HL-60 (cell line): Measurements from ENCODE around the gene COG4.

Experiments used
- DNase-seq, 2 experiments: peaks; one replicate each; pipeline ENCODE4 v3.0.0-alpha.2; 2010 to 2020; ENCODE audit warnings: low read depth in 1 of 2, low spot score in 1 of 2
- H3K27ac ChIP-seq: fragments of 250-450 bp; sonication (Bioruptor Pico); replicated peaks from 2 replicates; pipeline ENCODE4 v1.5.1; 2020; ENCODE audit warnings: mild to moderate bottlenecking, moderate library complexity
- H3K27me3 ChIP-seq: fragments of 250-450 bp; sonication (Bioruptor Pico); 2 replicates; pipeline ENCODE4 v1.5.1; 2021; ENCODE audit warnings: mild to moderate bottlenecking, moderate library complexity; ENCODE audit not compliant: insufficient read depth, poor library complexity, severe bottlenecking
- H3K4me3 ChIP-seq: replicated peaks from 2 replicates; pipeline ENCODE4 v1.5.1; 2011; ENCODE audit warnings: mild to moderate bottlenecking, control low read depth, low read length; ENCODE audit not compliant: insufficient read depth
- CTCF ChIP-seq: IDR thresholded peaks from one replicate; pipeline ENCODE4 v1.5.1; 2011; ENCODE audit warnings: low read length, control low read depth, inconsistent platforms; ENCODE audit not compliant: insufficient read depth
- GABPA ChIP-seq: IDR thresholded peaks from 2 replicates; pipeline ENCODE4 v1.6.1; 2012; ENCODE audit warnings: low read depth
- POLR2AphosphoS5 ChIP-seq: IDR thresholded peaks from 2 replicates; pipeline ENCODE4 v1.6.1; 2012; ENCODE audit warnings: low read depth
- REST ChIP-seq: IDR thresholded peaks from 2 replicates; pipeline ENCODE4 v1.6.1; 2012; ENCODE audit warnings: low read depth; ENCODE audit not compliant: insufficient replicate concordance
- SPI1 ChIP-seq: IDR thresholded peaks from 2 replicates; pipeline ENCODE4 v1.6.1; 2012; ENCODE audit warnings: low read depth, mild to moderate bottlenecking, borderline replicate concordance

The COG4 gene

DNA sequence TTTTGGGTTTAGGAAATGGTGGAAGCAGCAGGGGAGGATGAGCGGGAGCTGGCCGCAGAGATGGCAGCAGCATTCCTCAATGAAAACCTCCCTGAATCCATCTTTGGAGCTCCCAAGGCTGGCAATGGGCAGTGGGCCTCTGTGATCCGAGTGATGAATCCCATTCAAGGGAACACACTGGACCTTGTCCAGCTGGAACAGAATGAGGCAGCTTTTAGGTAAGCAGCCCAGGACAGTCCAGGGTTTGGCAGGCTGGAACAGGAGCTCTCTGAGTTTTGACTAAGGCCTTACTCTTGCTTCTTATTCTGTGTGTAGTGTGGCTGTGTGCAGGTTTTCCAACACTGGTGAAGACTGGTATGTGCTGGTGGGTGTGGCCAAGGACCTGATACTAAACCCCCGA lies 41.7 kb upstream of the COG4 start:
- DNase-seq = no peak
- Histone ChIP-seq H3K27me3 (no peaks in the 10 kb centered on the region), H3K4me3 (no peak overlapping the region), H3K27ac (no peak overlapping the region)
- TF ChIP-seq GABPA (no peak), POLR2AphosphoS5 (no peak), CTCF (no peak), REST (no peak), SPI1 (no peak)

- TF ChIP-seq SPI1 = no peak
- no peak for TF ChIP-seq GABPA
- no peak for TF ChIP-seq CTCF
- no peak for TF ChIP-seq REST
- TF ChIP-seq POLR2AphosphoS5 = no peak
These were observed 40.3 kb upstream of the COG4 start for GRCh38 chr16:70563636-70564035.

GRCh38 chr16:70561623-70562022 lies 38.3 kb upstream of the COG4 start:
- no peak for DNase-seq
- H3K4me3 ChIP-seq = no peak overlapping the region
- no peak overlapping the region for H3K27ac ChIP-seq
- H3K27me3 ChIP-seq = no peaks in the 10 kb centered on the region
- no peak for TF ChIP-seq CTCF
- TF ChIP-seq REST = no peak
- no peak for TF ChIP-seq GABPA
- peak; percentile 26; the same call in 1 of the 2 replicates for TF ChIP-seq POLR2AphosphoS5
- no peak for TF ChIP-seq SPI1

More at GRCh38 chr16:70563636-70564035, 40.3 kb upstream of the COG4 start:
- peak in 1 of 2 experiments; percentile 17 for DNase-seq
- Histone ChIP-seq H3K27ac (no peak overlapping the region; the same call in 1 of the 2 replicates), H3K27me3 (no peaks in the 10 kb centered on the region), H3K4me3 (no peak overlapping the region)
